Fibroblast of the aortic adventitia (primary cell): ENCODE measurements around the gene NR2F6. TPM values are rescaled to one million over a fixed set of nuclear protein-coding genes. Genes with fewer than 3 reads are reported as not detected.
"Not testable (repeated sequence)": the region's sequence is repeated elsewhere in the genome, so short reads cannot be mapped to it uniquely, and the experiment has no call there.

Experiments used
- DNase-seq: peaks from one replicate; pipeline ENCODE4 v3.0.0-alpha.2; 2010; ENCODE audit warnings: low read depth
- H3K4me3 ChIP-seq: 2 replicates; pipeline ENCODE4 v1.5.1; 2011; ENCODE audit warnings: low read depth, mild to moderate bottlenecking, control low read depth, low read length, moderate library complexity
- total RNA-seq: library from RNA; depleted of rRNA; stranded (reverse); fragments of >200 nt; gene quantifications from 2 replicates; pipeline ENCODE4 v1.2.3, GENCODE V29; 2012; ENCODE audit warnings: low replicate concordance
- TF ChIP-seq, protein P1 (sequence below): IDR thresholded peaks from 2 replicates; pipeline ENCODE4 v1.5.1; 2011; ENCODE audit warnings: mild to moderate bottlenecking, low read length, control low read depth, inconsistent platforms; ENCODE audit not compliant: insufficient read depth

NR2F6 gene
- total RNA-seq, 1 donor = 23.7 TPM

DNA sequence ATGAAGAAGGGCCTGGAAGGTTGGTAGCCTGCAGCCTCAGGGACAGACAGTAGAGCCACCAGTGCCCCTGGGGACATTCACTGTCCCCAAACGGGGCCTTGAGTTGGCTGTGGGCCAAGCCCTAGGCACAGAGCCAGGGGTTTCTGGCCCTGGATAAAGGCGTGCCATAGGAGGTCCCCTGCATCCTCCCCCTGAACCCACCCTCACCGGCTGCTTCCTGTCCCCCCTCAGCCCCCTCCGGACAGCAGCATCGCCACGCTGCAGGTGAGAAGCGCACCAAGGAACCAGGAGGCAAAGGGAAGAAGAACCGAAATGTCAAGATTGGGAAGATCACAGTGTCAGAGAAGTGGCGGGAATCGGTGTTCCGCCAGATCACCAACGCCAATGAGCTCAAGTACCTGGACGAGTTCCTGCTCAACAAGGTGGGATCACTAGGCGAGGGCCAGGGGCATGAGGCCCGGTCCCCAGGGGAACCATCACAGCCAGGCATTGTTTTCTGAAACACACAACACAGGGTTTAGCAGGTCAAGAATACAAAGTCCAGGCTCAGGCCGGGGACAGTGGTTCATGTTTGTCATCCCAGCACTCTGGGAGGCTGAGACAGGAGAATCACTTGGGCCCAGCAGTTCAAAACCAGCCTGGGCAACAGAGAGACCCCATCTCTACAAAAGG lies 45.2 kb downstream of the NR2F6 start:
- no peak for DNase-seq
- H3K4me3 ChIP-seq = no peak overlapping the region
- TF ChIP-seq, protein P1, sequence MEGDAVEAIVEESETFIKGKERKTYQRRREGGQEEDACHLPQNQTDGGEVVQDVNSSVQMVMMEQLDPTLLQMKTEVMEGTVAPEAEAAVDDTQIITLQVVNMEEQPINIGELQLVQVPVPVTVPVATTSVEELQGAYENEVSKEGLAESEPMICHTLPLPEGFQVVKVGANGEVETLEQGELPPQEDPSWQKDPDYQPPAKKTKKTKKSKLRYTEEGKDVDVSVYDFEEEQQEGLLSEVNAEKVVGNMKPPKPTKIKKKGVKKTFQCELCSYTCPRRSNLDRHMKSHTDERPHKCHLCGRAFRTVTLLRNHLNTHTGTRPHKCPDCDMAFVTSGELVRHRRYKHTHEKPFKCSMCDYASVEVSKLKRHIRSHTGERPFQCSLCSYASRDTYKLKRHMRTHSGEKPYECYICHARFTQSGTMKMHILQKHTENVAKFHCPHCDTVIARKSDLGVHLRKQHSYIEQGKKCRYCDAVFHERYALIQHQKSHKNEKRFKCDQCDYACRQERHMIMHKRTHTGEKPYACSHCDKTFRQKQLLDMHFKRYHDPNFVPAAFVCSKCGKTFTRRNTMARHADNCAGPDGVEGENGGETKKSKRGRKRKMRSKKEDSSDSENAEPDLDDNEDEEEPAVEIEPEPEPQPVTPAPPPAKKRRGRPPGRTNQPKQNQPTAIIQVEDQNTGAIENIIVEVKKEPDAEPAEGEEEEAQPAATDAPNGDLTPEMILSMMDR = no peak

DNA sequence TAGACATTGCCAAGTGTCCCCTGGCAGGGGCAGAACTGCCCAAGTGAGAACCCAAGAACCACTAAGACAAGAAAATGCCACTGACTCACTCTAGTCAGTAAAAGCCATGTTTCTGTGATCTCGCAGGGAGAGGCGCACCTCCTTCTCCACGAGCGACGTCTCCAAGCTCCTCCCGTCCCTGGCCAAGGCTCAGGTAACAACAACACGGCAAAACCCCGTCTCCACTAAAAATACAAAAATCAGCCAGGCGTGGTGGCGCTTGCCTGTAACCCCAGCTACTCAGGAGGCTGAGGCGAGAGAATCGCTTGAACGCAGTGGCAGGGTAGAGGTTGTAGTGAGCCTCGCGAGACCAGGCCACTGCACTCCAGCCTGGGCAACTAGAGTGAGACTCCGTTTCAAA lies 48.1 kb downstream of the NR2F6 start:
- TF ChIP-seq, protein P1 = no peak
- H3K4me3 ChIP-seq = no peak overlapping the region
- no peak for DNase-seq

DNA sequence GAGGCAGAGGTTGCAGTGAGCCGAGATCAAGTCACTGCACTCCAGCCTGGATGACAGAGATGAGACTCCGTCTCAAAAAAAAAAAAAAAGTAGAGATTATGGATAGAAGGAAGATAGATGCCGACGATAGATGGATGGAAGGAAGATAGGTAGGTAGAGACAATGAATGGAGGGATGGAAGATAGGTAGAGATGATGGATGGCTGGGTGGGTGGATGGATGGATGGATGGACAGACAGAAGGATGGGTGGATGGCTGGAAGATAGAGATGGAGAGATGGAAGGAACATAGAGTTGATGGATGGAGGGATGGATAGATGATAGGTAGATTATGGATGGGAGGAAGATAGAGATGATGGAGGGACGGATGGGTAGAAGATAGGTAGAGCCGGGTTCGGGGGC lies 49.1 kb downstream of the NR2F6 start:
- DNase-seq = no peak
- TF ChIP-seq, protein P1 = no peak
- H3K4me3 ChIP-seq = no peak overlapping the region

DNA sequence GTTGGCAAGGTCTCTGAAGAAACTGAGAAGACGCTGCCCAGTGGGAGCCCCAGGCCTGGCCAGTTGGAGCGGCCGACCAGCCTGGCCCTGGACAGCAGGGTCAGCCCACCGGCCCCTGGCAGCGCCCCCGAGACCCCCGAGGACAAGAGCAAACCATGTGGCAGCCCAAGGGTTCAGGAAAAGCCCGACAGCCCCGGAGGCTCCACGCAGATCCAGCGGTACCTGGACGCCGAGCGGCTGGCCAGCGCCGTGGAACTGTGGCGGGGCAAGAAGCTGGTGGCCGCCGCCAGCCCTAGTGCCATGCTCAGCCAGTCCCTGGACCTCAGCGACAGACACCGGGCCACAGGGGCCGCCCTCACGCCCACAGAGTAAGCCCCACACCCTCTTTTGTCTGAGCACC lies 50.6 kb downstream of the NR2F6 start:
- TF ChIP-seq, protein P1 = no peak
- H3K4me3 ChIP-seq = no peak overlapping the region
- no peak for DNase-seq

DNA sequence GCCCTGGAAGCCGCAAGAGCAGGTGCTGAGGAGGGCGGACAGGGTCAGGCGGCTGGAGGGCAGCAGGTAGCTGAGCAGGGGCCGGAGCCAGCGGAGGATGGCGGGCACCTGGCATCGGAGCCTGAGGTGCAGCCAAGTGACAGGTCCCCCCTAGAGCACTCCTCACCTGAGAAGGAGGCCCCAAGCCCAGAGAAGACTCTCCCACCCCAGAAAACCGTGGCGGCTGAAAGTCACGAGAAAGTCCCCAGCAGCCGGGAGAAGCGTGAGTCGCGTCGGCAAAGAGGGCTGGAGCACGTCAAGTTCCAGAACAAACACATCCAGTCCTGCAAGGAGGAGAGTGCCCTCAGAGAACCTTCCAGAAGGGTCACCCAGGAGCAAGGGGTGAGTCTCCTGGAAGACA lies 51.1 kb downstream of the NR2F6 start:
- no peak for DNase-seq
- TF ChIP-seq, protein P1 = no peak

DNA sequence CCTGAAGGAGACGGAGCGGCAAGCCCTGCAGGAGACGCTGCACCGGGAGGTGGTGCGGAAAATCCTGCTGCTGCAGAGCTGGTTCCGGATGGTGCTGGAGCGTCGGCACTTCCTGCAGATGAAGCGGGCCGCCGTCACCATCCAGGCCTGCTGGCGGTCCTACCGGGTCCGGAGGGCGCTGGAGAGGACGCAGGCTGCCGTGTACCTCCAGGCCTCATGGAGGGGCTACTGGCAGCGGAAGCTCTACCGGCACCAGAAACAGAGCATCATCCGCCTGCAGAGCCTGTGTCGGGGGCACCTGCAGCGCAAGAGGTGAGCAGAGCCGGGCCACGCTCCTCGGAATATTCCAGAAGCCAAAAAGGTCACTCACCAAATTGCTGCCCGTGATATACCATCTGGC lies 53.0 kb downstream of the NR2F6 start:
- TF ChIP-seq, protein P1 = no peak
- no peak for DNase-seq
- H3K4me3 ChIP-seq = no peak overlapping the region

More for the DNA sequence above, 51.1 kb downstream of the NR2F6 start:
- no peak overlapping the region for H3K4me3 ChIP-seq

DNA sequence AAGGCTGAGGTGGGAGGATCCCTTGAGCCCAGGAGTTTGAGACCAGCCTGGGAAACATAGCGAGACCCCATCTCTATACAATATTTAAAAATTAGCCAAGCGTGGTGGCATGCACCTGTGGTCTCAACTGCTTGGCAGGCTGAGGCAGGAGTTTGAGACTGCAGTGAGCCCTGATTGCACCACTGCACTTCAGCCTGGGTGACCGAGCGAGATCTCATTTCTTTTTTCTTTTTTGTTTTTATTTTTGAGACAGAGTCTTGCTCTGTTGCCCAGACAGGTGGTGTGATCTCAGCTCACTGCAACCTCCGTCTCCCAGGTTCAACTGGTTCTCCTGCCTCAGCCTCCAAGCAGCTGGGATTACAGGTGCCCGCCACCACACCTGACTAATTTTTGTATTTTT lies 54.0 kb downstream of the NR2F6 start:
- DNase-seq, H3K4me3 ChIP-seq: not testable (repeated sequence)
